ENCODE data around the gene TSR3. TPM values are rescaled to one million over a fixed set of nuclear protein-coding genes. Genes with fewer than 3 reads are reported as not detected.
A peak's percentile ranks its signal among the peaks of the same experiment; 100 is the strongest.

The TSR3 gene
- total RNA-seq, 2 experiments from 2014 or later: 33.8 to 43.7 TPM

GRCh38 chr16:1385232-1385631 lies 33.6 kb upstream of the TSR3 start:
- Mint-ChIP-seq H3K4me1 (peaks cover 1% of the 10 kb centered on the region), H3K27ac (no peak overlapping the region), H3K27me3 (no peaks in the 10 kb centered on the region), H3K36me3 (ENCODE audit: low read depth) (peaks cover 5% of the 10 kb centered on the region), H3K4me3 (no peak overlapping the region), H3K9me3 (no peaks in the 10 kb centered on the region)
- ChIA-PET POLR2A (no interaction called here), CTCF (no interaction called here)
- no peak for DNase-seq

- DNase-seq: no peak
- Mint-ChIP-seq H3K4me1 (peaks cover 8% of the 10 kb centered on the region), H3K4me3 (no peak overlapping the region), H3K9me3 (no peaks in the 10 kb centered on the region), H3K36me3 (ENCODE audit: low read depth) (peaks cover 6% of the 10 kb centered on the region), H3K27me3 (no peaks in the 10 kb centered on the region), H3K27ac (no peak overlapping the region)
- ChIA-PET POLR2A (no interaction called here), CTCF (interaction anchor here (0.7 kb wide), 1 partner anchor 940 kb away, joined by 3 read pairs; no protein-coding TSS in a partner anchor)
These were observed 31.9 kb upstream of the TSR3 start for GRCh38 chr16:1383556-1383955.

GRCh38 chr16:1381612-1382406 lies 30.1 kb upstream of the TSR3 start:
- POLR2A ChIA-PET: interaction anchor here (0.6 kb wide), 1 partner anchor 30 kb away, joined by 3 read pairs; no protein-coding TSS in a partner anchor
- no peak for DNase-seq
- Mint-ChIP-seq H3K27me3 (no peaks in the 10 kb centered on the region), H3K36me3 (ENCODE audit: low read depth) (peaks cover 6% of the 10 kb centered on the region), H3K27ac (no peak overlapping the region), H3K4me3 (no peak overlapping the region), H3K9me3 (no peaks in the 10 kb centered on the region), H3K4me1 (peaks cover 14% of the 10 kb centered on the region)
- CTCF ChIA-PET: no interaction called here

GRCh38 chr16:1380195-1380594 lies 28.5 kb upstream of the TSR3 start:
- Mint-ChIP-seq H3K36me3 (ENCODE audit: low read depth) (peaks cover 6% of the 10 kb centered on the region), H3K9me3 (no peaks in the 10 kb centered on the region), H3K27ac (peak overlapping the region; percentile 76), H3K4me1 (peaks cover 14% of the 10 kb centered on the region), H3K27me3 (no peaks in the 10 kb centered on the region), H3K4me3 (peak overlapping the region; percentile 72)
- ChIA-PET POLR2A (no interaction called here), CTCF (interaction anchor here (0.6 to 2.5 kb wide), 3 partner anchors 13 to 298 kb away, joined by 3 to 18 read pairs (median 3); partner anchors contain the start of gene JPT2)
- no peak for DNase-seq

GRCh38 chr16:1379304-1380076 lies 27.8 kb upstream of the TSR3 start:
- peak overlapping the region; percentile 76 for H3K27ac Mint-ChIP-seq
- ChIA-PET POLR2A (no interaction called here), CTCF (interaction anchor here (0.5 to 2.5 kb wide), 6 partner anchors 13 to 326 kb away, joined by 3 to 18 read pairs (median 4); partner anchors contain the start of gene JPT2)
- H3K9me3 Mint-ChIP-seq: no peaks in the 10 kb centered on the region
- H3K4me1 Mint-ChIP-seq: peaks cover 14% of the 10 kb centered on the region
- H3K4me3 Mint-ChIP-seq: peak overlapping the region; percentile 72
- H3K36me3 Mint-ChIP-seq (ENCODE audit: low read depth): peaks cover 2% of the 10 kb centered on the region
- peak; percentile 66 for DNase-seq
- H3K27me3 Mint-ChIP-seq: no peaks in the 10 kb centered on the region

- POLR2A ChIA-PET: no interaction called here
- peak; percentile 44 for DNase-seq
These were observed 27.2 kb upstream of the TSR3 start for GRCh38 chr16:1378804-1379303.

GRCh38 chr16:1378087-1378803 lies 26.6 kb upstream of the TSR3 start:
- H3K4me1 Mint-ChIP-seq: peaks cover 14% of the 10 kb centered on the region
- H3K9me3 Mint-ChIP-seq: no peaks in the 10 kb centered on the region
- POLR2A ChIA-PET: no interaction called here
- peaks cover 2% of the 10 kb centered on the region for H3K36me3 Mint-ChIP-seq (ENCODE audit: low read depth)
- CTCF ChIA-PET: interaction anchor here (0.6 to 2.5 kb wide), 5 partner anchors 14 to 98 kb away, joined by 3 to 18 read pairs (median 4); no protein-coding TSS in a partner anchor
- H3K4me3 Mint-ChIP-seq: peak overlapping the region; percentile 70
- H3K27me3 Mint-ChIP-seq: no peaks in the 10 kb centered on the region
- H3K27ac Mint-ChIP-seq: peak overlapping the region; percentile 73
- no peak for DNase-seq

More at GRCh38 chr16:1378804-1379303, 27.2 kb upstream of the TSR3 start:
- Mint-ChIP-seq H3K4me3 (peak overlapping the region; percentile 70), H3K27ac (peak overlapping the region; percentile 73), H3K36me3 (ENCODE audit: low read depth) (peaks cover 2% of the 10 kb centered on the region), H3K4me1 (peaks cover 14% of the 10 kb centered on the region), H3K27me3 (no peaks in the 10 kb centered on the region), H3K9me3 (no peaks in the 10 kb centered on the region)
- CTCF ChIA-PET: interaction anchor here (0.5 to 2.5 kb wide), 5 partner anchors 14 to 326 kb away, joined by 3 to 18 read pairs (median 4); no protein-coding TSS in a partner anchor

- H3K4me1 Mint-ChIP-seq: peaks cover 14% of the 10 kb centered on the region
- peak overlapping the region; percentile 19 for H3K27ac Mint-ChIP-seq
These were observed 25.8 kb upstream of the TSR3 start for GRCh38 chr16:1377406-1378010.

GRCh38 chr16:1375741-1376410 lies 24.2 kb upstream of the TSR3 start:
- no peak for DNase-seq
- no peak overlapping the region for H3K27ac Mint-ChIP-seq
- peaks cover 14% of the 10 kb centered on the region for H3K4me1 Mint-ChIP-seq
- H3K36me3 Mint-ChIP-seq (ENCODE audit: low read depth): peaks cover 2% of the 10 kb centered on the region
- no peak overlapping the region for H3K4me3 Mint-ChIP-seq
- H3K27me3 Mint-ChIP-seq: no peaks in the 10 kb centered on the region
- ChIA-PET POLR2A (no interaction called here), CTCF (no interaction called here)
- no peaks in the 10 kb centered on the region for H3K9me3 Mint-ChIP-seq

More at GRCh38 chr16:1377406-1378010, 25.8 kb upstream of the TSR3 start:
- DNase-seq: no peak
- no peaks in the 10 kb centered on the region for H3K9me3 Mint-ChIP-seq
- POLR2A ChIA-PET: no interaction called here
- CTCF ChIA-PET: interaction anchor here (0.7 to 2.5 kb wide), 4 partner anchors 13 to 19 kb away, joined by 3 to 18 read pairs (median 3); no protein-coding TSS in a partner anchor
- no peak overlapping the region for H3K4me3 Mint-ChIP-seq
- peaks cover 2% of the 10 kb centered on the region for H3K36me3 Mint-ChIP-seq (ENCODE audit: low read depth)
- H3K27me3 Mint-ChIP-seq: no peaks in the 10 kb centered on the region

- Mint-ChIP-seq H3K36me3 (ENCODE audit: low read depth) (peaks cover 2% of the 10 kb centered on the region), H3K4me3 (no peak overlapping the region), H3K4me1 (peaks cover 14% of the 10 kb centered on the region), H3K27ac (no peak overlapping the region), H3K9me3 (no peaks in the 10 kb centered on the region), H3K27me3 (no peaks in the 10 kb centered on the region)
- ChIA-PET CTCF (no interaction called here), POLR2A (no interaction called here)
- DNase-seq: no peak
These were observed 23.6 kb upstream of the TSR3 start for GRCh38 chr16:1375298-1375640.

- Mint-ChIP-seq H3K9me3 (no peaks in the 10 kb centered on the region), H3K36me3 (ENCODE audit: low read depth) (peaks cover under 1% of the 10 kb centered on the region)
- CTCF ChIA-PET: no interaction called here
These were observed 23.0 kb upstream of the TSR3 start for GRCh38 chr16:1374418-1375297.

More at GRCh38 chr16:1374418-1375297, 23.0 kb upstream of the TSR3 start:
- no peak for DNase-seq
- POLR2A ChIA-PET: no interaction called here
- H3K27me3 Mint-ChIP-seq: no peaks in the 10 kb centered on the region
- no peak overlapping the region for H3K27ac Mint-ChIP-seq
- peaks cover 10% of the 10 kb centered on the region for H3K4me1 Mint-ChIP-seq
- H3K4me3 Mint-ChIP-seq: no peak overlapping the region

Data from activated CD4-positive, alpha-beta T cell treated with anti-CD3 and anti-CD28 coated beads, Interleukin-2, amount 10 ng/mL, durations not matched to agents 7 days and 5 days (primary cell).